Inflammatory macrophage treated with lipopolysaccharide for 1 hour (primary cell): ENCODE data around the gene PCID2.

Experiments
- DNase-seq, 2 donors: peaks; one replicate each; pipeline ENCODE4 v3.0.0-alpha.2; 2020 to 2022

The PCID2 gene

DNA sequence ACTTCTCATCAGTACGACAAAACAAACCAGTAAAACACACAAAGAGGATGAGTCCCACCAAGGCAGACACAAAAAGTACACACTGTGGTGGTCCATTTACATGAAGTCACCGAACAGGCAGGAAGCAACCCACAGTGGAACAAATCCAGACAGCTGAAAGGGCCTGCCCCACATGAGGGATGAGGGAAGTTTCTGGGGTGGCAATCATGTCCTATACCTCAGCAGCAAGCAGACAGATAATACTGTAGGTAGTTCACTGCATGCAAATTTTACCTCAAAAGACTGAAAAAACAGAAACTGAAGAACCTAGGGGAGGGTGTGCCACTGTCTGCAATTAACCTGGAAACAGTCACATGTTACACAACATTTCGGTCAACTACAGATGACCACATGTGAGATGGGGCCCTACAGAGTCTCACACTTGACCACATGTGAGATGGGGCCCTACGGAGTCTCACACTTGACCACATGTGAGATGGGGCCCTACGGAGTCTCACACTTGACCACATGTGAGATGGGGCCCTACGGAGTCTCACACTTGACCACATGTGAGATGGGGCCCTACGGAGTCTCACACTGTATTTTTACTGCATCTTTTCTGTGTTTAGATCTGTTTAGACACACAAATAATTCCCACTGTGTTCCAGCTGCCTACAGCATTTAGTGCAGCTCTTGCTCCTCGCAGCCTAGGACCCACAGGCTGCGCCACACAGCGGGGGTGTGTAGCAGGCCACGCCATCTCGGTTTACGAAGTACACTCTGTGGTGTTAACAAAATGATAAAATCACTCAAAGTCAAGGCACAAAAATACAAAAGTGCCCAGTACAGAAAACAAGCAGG, 22.2 kb downstream of the PCID2 start:
- no peak for DNase-seq

GRCh38 chr13:113184568-113185440, 23.7 kb downstream of the PCID2 start:
- no peak for DNase-seq

DNA sequence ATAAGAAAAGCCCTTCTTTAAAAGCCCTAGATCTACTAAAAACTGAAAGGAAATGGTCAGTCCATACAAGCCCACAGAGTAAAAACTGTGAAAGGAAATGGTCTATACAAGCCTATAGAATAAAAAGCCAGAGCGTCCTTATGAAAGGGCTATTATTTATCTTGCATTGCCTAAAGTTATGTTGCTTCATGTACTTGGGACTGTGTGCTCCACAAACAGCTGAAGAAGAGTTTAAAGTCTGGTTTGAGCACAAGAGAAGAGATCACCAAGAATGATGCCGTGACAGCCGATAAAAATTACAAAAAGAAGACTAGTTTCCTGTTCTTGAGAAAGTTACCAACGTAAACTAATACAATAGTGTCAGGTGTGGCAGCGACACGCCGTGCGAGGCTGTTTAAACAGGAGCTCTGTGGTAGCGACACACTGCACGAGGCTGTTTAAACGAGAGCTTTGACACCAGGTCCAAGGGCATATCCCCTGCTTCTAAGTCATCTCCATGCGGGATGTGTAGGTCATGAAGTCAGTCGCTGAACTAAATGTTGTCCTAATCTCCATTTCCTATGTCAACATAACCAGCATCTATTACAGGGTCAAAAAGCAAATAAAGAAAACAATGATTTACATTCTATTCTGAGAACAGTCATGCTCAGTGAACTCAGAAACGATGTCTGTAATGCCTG, 24.9 kb downstream of the PCID2 start:
- DNase-seq: no peak

DNA sequence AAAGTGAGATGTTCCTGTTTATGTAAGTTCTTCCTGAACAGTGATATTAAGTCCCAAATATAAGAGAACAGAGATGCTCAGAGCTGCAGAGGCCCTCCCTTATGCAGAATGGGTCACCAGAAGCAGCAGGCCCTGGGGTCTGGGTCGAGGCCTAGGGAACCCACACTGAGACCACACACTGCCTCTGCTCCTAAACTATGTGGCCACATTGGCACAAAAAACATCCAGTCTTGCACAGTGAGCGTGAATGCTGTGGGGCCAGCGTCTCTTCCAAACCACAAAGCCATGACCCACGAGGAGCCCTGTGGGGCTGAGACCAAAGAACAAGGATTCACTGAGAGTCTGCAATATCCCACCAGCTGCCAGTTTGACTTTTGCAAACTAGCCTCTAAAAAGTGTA, 26.4 kb downstream of the PCID2 start:
- DNase-seq: no peak

DNA sequence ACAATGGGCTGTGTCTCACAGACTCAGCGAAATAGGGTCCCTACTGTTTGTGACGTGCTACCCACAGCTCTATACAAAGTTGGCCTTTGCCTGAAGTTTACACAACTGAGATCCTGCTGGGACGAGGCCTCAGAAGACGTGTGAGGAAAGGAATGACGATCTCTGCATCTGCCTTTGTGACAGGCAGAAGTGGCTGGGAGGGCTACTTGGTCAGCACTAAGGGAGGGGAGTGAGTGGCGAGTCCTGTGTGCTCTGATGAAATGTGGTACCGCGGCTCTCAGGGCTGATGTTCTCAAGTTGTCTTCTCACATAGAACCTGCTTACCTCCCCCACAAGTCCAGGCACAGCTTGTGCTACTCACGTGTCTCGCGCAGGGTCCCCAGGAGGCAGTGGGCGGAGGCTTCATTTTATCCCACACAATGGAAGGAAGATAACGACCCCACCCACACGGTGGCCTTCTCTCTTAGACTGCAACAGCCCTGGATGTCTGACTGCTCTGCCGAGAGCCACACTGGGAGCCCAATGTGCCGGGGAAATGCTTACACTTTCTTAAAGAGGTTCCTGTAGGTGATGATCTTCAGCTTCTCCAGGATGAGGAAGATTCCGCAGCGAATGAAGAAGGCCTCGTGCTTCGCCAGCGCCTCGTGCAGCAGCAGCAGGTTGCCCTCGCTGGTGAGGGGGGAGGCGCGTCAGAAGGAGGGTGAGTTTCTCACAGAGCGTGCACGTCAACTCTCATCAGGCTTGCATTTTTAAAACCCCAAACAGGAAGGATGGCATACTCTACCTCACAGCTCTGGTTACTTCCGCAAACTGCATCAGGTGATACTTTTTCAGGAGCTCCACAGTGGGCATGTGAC, 28.9 kb downstream of the PCID2 start:
- DNase-seq: no peak

DNA sequence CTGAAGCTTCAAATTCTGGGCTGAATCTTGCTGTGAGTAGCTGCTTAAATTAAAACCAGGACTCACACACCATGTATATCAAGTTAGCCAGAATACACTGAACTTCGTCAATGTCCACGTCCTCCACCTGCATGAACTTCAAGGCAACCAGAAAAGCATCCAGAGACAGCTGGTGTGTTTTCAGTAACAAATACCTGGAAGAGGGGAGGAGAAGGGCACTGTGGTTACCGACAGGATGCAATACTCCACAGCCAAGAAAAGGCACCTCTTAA, 29.6 kb downstream of the PCID2 start:
- DNase-seq: no peak

- no peak for DNase-seq
Observed at GRCh38 chr13:113178070-113178895, 30.2 kb downstream of the PCID2 start.

GRCh38 chr13:113176822-113177221, 31.6 kb downstream of the PCID2 start:
- DNase-seq: no peak

DNA sequence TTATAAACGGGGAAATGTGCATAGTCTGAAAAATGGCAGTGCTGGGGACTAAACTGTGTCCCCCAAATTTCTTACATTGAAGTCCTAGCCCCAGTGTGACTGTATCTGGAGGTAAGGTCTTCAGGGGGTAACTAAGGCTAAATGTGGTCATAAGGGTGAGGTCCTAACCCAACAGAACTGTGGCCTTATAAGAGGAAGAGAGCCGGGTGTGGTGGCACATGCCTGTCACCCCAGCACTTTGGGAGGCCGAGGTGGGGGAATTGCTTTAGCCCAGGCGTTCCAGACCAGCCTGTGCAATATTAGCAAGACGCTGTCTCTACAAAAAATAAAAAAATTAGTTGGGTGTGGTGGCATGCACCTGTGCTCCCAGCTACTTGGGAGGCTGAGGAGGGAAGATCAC, 32.2 kb downstream of the PCID2 start:
- peak; percentile 78 to 81 for DNase-seq

DNA sequence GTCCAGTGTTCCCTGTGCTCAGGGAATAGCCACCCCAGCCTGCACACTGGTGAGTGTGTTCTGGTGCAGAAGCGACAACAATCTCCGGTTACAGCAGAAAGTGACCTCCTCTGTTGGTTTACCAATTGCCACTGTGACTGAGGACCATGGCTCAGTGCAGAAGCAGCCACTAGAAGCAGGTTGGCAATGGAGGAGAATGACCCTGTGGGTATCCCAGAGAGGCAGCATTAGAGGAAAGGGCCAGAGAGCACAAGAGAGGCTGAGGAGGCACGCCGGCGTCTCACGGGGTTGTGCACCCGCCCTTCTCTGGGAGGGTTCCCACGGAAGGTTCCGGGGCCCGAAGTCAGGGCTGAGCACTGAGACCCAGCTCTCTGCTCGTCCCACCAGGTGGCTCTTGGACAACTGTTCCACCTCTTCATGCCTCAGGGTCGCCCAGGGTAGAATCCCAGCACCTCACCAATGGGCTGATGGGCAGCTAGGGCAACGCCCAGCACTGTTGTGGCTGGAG, 36.0 kb downstream of the PCID2 start:
- no peak for DNase-seq

GRCh38 chr13:113171250-113172125, 37.0 kb downstream of the PCID2 start:
- peak in 1 of 2 donors; percentile 17 for DNase-seq

GRCh38 chr13:113170511-113170910, 38.0 kb downstream of the PCID2 start:
- DNase-seq: peak; percentile 44 to 46

DNA sequence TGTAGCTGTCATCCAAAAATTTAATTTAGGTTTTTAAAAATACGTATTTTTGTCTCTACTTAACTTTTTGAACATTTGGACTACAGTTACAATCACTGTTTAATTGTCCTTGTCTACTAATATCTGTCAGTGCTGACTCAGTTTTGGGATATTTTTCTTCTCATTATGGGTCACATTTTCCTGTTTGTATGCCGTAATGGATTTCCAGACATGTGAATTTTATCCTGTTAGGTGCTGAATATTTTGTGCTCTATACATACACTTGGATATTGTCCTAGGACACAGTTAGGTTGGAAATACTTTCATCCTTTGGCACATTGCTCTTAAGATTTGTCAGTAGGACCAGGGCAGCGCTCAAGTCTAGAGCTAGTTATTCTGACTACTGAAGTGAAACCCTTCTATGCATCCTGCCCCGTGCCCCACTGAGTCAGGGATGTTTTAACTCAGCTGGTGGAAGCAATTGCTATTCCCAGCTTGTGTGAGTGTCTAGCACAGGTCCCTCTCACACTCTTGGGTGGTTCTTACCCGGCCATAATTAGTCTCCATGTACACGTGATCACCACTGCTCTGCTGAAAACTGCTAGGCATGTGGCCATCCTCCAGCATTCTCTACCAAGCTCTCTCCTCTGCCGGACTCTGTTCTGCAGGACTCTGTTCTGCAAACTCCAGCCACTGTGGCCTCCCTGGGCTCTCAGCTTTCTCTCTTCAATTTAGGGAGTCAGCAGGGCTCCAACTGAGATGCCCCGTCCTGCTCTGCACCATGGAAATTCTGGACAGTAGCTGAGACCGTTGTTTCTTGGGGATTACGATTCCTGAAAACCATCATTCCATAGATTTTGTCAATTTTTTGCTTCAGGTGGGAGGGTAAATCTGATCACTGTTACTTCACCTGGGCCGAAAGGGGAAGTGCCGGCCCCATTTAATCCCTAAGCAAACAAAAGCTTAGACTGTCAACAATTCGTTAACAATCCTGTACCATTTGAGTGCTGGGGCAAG, 38.9 kb downstream of the PCID2 start:
- DNase-seq: no peak

DNA sequence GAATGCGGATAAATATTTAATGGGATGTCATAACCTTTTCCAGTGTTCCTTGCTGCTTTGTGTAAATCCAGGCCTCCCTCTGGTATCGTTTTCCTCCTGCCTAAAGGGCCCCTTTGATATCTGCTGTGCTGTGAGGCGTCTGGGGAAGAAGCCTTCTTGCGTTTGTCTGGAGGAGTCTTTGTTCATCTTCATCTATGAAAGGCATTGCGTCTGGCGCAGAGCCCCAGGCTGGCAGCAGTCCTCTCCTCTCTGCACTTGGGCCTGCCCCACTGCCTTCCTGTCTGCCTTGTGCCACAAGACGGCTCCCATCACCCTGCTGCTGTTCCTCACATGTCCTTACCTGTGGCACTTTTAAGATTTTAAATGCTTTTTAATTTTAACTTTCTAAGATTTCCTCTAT, 40.3 kb downstream of the PCID2 start:
- DNase-seq: no peak

GRCh38 chr13:113167575-113167974, 40.9 kb downstream of the PCID2 start:
- DNase-seq: no peak

DNA sequence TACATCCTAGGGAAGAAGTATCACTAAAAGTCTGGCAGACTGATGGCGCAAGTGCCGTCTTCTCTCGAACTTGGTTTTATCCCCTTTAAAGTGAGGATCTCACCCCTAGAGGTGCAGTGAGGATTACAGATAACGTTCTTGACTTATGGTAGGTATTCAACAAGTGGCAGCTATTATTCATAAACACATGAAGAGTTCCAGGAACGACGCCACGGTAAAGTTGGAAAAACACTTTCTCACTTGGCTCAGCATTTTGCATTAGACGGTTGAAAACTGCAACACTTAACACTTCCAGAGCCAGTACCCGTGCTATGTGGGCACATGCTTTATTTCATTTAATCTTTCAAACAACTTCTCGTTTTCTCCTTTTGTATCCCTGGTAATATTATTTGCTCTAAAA, 41.3 kb downstream of the PCID2 start:
- DNase-seq: no peak

DNA sequence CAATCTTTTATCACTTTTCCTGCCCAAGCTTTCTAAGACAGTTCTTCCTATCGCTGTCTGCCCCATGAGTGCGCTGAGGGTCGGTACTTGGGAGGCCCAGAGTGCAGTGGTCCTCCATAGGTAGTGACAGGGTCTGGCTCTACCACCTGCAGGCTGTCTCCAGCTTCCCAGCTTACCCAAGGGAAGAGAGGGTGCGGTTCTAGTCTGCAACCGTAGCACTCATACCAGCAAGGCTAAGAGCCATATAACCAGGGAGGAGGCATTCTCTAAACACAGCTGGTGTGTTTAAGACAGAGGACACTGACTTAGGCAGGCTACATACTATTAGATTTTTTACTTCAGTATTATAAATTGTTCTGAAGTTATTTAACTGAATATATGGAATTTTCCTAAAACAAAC, 41.8 kb downstream of the PCID2 start:
- no peak for DNase-seq

- DNase-seq: no peak
Observed at GRCh38 chr13:113166266-113166665, 42.2 kb downstream of the PCID2 start.

DNA sequence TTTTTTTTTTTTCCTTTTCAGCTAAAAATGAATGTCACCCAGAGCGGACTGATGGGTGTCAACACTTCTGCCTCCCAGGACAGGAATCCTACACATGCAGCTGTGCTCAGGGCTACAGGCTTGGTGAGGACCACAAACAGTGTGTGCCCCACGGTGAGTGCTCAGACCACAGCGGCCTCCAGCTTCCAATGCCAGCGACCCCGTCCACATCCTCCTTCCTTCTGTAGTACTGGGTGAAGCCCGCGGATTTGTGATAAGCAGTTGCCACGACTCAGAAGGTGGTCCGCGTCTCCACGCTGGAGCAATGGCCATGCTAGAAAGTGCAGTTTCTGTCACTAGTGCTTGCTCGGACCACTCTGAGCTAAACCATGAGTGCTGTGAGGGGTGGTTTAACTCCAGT, 44.0 kb downstream of the PCID2 start:
- DNase-seq: no peak
